K562 (cell line): ENCODE data around the gene UQCRC1. TPM values are rescaled to one million over a fixed set of nuclear protein-coding genes. Genes with fewer than 3 reads are reported as not detected.
A peak's percentile ranks its signal among the peaks of the same experiment; 100 is the strongest.

Experiments
- ATAC-seq: fragments of 200-7000 bp; cut with Tn5 transposase; 3 replicates; pipeline ENCODE4 v1.9.1; 2020; ENCODE audit warnings: moderate library complexity
- BruUV-seq: library from RNA; stranded (reverse); fragments of 400-500 nt; replicated peaks from 2 replicates; lab custom pipeline; 2021; lab: Mats Ljungman, UMichigan
- CTCF ChIA-PET: fragments of 300-600 bp; formaldehyde crosslinking; extraction: SDS; loops from one replicate; lab custom pipeline; 2021; ENCODE audit warnings: low intra/inter-chr PET ratio; lab: Yijun Ruan, JAX
- POLR2A ChIA-PET: fragments of 300-600, 350-650 bp; sonication (Branson Sonifier 250); formaldehyde crosslinking; extraction: SDS; loops from one replicate; lab custom pipeline; 2021; ENCODE audit warnings: antibody characterized with exemption, inconsistent platforms; lab: Yijun Ruan, JAX
- DNase-seq, 4 experiments: peaks; one replicate each; pipeline versions ENCODE4 v3.0.0 to v3.0.0-alpha.2; 2011 to 2018; ENCODE audit warnings: low spot score in 3 of 4, mixed read lengths in 3 of 4; ENCODE audit errors: extremely low read depth in 1 of 4
- FAIRE-seq: peaks from 2 replicates; lab custom pipeline; 2011; peaks lifted over from hg19 to GRCh38; lab: Jason Lieb, UNC
- H2AFZ ChIP-seq: 2 replicates; pipeline ENCODE4 v1.6.0; 2011; ENCODE audit warnings: low read depth, low read length, control low read depth, inconsistent platforms
- H3K27ac ChIP-seq: fragments of 200-600 bp; 3 replicates; pipeline ENCODE4 v1.8.0; 2011; ENCODE audit warnings: low read depth, mild to moderate bottlenecking, control low read depth, inconsistent platforms, low read length, moderate library complexity, mixed read lengths; ENCODE audit errors: extremely low read depth
- H3K27me3 ChIP-seq, 2 experiments: fragments of 300-600 bp in 1 of 2; 2 replicates in 1 of 2; 3 replicates in 1 of 2; pipeline versions ENCODE4 v1.6.0 to v1.8.0; 2011; ENCODE audit warnings: inconsistent platforms in 2 of 2, low read length in 2 of 2, mild to moderate bottlenecking in 1 of 2, mixed read lengths in 1 of 2, moderate library complexity in 1 of 2; ENCODE audit not compliant: control insufficient read depth in 2 of 2, insufficient read depth in 2 of 2
- H3K36me3 ChIP-seq: fragments of 300-600 bp; 3 replicates; pipeline ENCODE4 v1.8.0; 2011; ENCODE audit warnings: mild to moderate bottlenecking, low read length, inconsistent platforms; ENCODE audit not compliant: control insufficient read depth, insufficient read depth
- H3K4me1 ChIP-seq, 2 experiments: fragments of 200-600 bp in 1 of 2; replicated peaks in 1 of 2; 2 replicates in 1 of 2; 3 replicates in 1 of 2; pipeline versions ENCODE4 v1.5.1 to v1.8.0; 2011; ENCODE audit warnings: inconsistent platforms in 2 of 2, low read length in 2 of 2, mild to moderate bottlenecking in 1 of 2, mixed read lengths in 1 of 2, moderate library complexity in 1 of 2; ENCODE audit not compliant: control insufficient read depth in 2 of 2, insufficient read depth in 2 of 2
- H3K4me2 ChIP-seq: 2 replicates; pipeline ENCODE4 v1.6.1; 2011; ENCODE audit warnings: low read length, control low read depth, inconsistent platforms, mixed read lengths; ENCODE audit not compliant: insufficient read depth
- H3K4me3 ChIP-seq: fragments of 200-600 bp; sonication (generic), shearing (Covaris generic); 2 replicates; pipeline ENCODE4 v1.5.1; 2016; ENCODE audit warnings: control low read depth, inconsistent platforms
- H3K79me2 ChIP-seq: fragments of 200-600 bp; 3 replicates; pipeline ENCODE4 v1.8.0; 2011; ENCODE audit warnings: low read length, inconsistent platforms; ENCODE audit not compliant: control insufficient read depth, insufficient read depth
- H3K9ac ChIP-seq, 2 experiments: 2 replicates each; pipeline versions ENCODE4 v1.6.0 to v1.6.1; 2011; ENCODE audit warnings: low read depth in 2 of 2, low read length in 2 of 2, control low read depth in 1 of 2, inconsistent platforms in 1 of 2, mild to moderate bottlenecking in 1 of 2, mixed read lengths in 1 of 2; ENCODE audit not compliant: insufficient read depth in 1 of 2
- H3K9me1 ChIP-seq: one replicate; pipeline ENCODE4 v1.6.0; 2011; ENCODE audit warnings: inconsistent platforms, mild to moderate bottlenecking, low read length, moderate library complexity; ENCODE audit not compliant: control insufficient read depth, insufficient read depth
- H3K9me3 ChIP-seq: replicated peaks from 2 replicates; pipeline ENCODE4 v1.5.1; 2011; ENCODE audit warnings: low read depth, low read length, inconsistent platforms; ENCODE audit not compliant: control insufficient read depth, insufficient read depth
- H4K20me1 ChIP-seq: replicated peaks from 2 replicates; pipeline ENCODE4 v1.6.1; 2011; ENCODE audit warnings: low read length, inconsistent platforms, mixed read lengths; ENCODE audit not compliant: control insufficient read depth, insufficient read depth
- BHLHE40 ChIP-seq: IDR thresholded peaks from 2 replicates; pipeline ENCODE4 v1.6.1; 2011; ENCODE audit warnings: low read length, improper control_type of control experiment
- ELF1 ChIP-seq: fragments of 200-800 bp; sonication (Bioruptor generic); IDR thresholded peaks from 2 replicates; pipeline ENCODE4 v1.6.1; 2016; ENCODE audit warnings: missing genetic modification characterization, missing compliant biosample characterization
- EP400 ChIP-seq: fragments of 450-650 bp; IDR thresholded peaks from 2 replicates; pipeline ENCODE4 v1.6.1; 2017; ENCODE audit warnings: antibody characterized with exemption, mild to moderate bottlenecking, moderate library complexity
- ERF ChIP-seq: fragments of 450-650 bp; formaldehyde crosslinking; IDR thresholded peaks from 2 replicates; pipeline ENCODE4 v1.4.0; 2020; ENCODE audit warnings: mild to moderate bottlenecking, mixed read lengths
- ETV5 ChIP-seq: sonication (generic); formaldehyde crosslinking; IDR thresholded peaks from 2 replicates; pipeline ENCODE4 v1.4.0; 2020; ENCODE audit warnings: low read depth, mild to moderate bottlenecking, missing genetic modification reagents
- HMGN3 ChIP-seq: IDR thresholded peaks from 2 replicates; pipeline ENCODE4 v1.6.1; 2011; ENCODE audit warnings: borderline replicate concordance, low read depth, mild to moderate bottlenecking, mixed read lengths, low read length; ENCODE audit not compliant: insufficient read length; ENCODE audit errors: extremely low read depth
- KLF1 ChIP-seq: fragments of 450-650 bp; IDR thresholded peaks from 2 replicates; pipeline ENCODE4 v1.6.1; 2016; ENCODE audit warnings: missing genetic modification characterization, missing compliant biosample characterization
- MCM5 ChIP-seq: fragments of 450-650 bp; IDR thresholded peaks from 2 replicates; pipeline ENCODE4 v1.6.1; 2016; ENCODE audit warnings: low read depth
- NR2F6 ChIP-seq: fragments of 450-650 bp; formaldehyde crosslinking; IDR thresholded peaks from 2 replicates; pipeline ENCODE4 v1.4.0; 2020; ENCODE audit warnings: mild to moderate bottlenecking
- PBX2 ChIP-seq, 2 experiments: IDR thresholded peaks in 1 of 2; conservative IDR thresholded peaks in 1 of 2; 2 replicates each; pipeline ENCODE4 v1.6.1; 2016; ENCODE audit warnings: low read depth in 2 of 2, mild to moderate bottlenecking in 1 of 2, missing compliant biosample characterization in 1 of 2, missing genetic modification characterization in 1 of 2, moderate library complexity in 1 of 2
- SAFB ChIP-seq: fragments of 200-400 bp; formaldehyde crosslinking; IDR thresholded peaks from 2 replicates; pipeline ENCODE4 v1.6.1; 2017; ENCODE audit warnings: low read depth, low read length, borderline replicate concordance
- TBP ChIP-seq: optimal IDR thresholded peaks from 2 replicates; pipeline ENCODE3; 2011; ENCODE audit warnings: low read depth, low read length, improper control_type of control experiment
- THAP12 ChIP-seq: fragments of 250-450 bp; sonication (Bioruptor Pico); IDR thresholded peaks from 2 replicates; pipeline ENCODE4 v1.9.0; 2021; ENCODE audit warnings: mild to moderate bottlenecking, inconsistent platforms
- YY1 ChIP-seq, 3 experiments: IDR thresholded peaks; 2 replicates each; pipeline ENCODE4 v1.6.1; 2011; ENCODE audit warnings: low read length in 2 of 3, mild to moderate bottlenecking in 2 of 3, moderate library complexity in 2 of 3, borderline replicate concordance in 1 of 3, control low read depth in 1 of 3, low read depth in 1 of 3; ENCODE audit not compliant: insufficient read depth in 3 of 3, insufficient replicate concordance in 2 of 3, control insufficient read depth in 1 of 3, insufficient read length in 1 of 3; ENCODE audit errors: extremely low read depth in 1 of 3
- ZNF445 ChIP-seq: fragments of 250-450 bp; sonication (Bioruptor Pico); IDR thresholded peaks from 2 replicates; pipeline ENCODE4 v1.4.0; 2020; ENCODE audit warnings: low read depth, mild to moderate bottlenecking, moderate library complexity
- WGBS: fragments of 100-300 bp; shearing (Covaris generic); methylation state at CpG from one replicate; pipeline ENCODE4 v1.1.6; 2016; ENCODE audit warnings: low coverage, mixed read lengths; ENCODE audit not compliant: insufficient coverage; ENCODE audit errors: missing lambda C conversion rate; 5-methylcytosine and 5-hydroxymethylcytosine counted together
- in situ Hi-C: fragments of 300-500 bp; cut with MboI; formaldehyde crosslinking; loops from 4 replicates; pipeline ENCODE4 v1.15.0; 2018; ENCODE audit warnings: inconsistent platforms, mixed read lengths
- intact Hi-C: fragments of 100-400 bp; cut with micrococcal nuclease; formaldehyde crosslinking; loops from 2 replicates; pipeline ENCODE4 v1.14.2; 2022
- polyA plus RNA-seq, 8 experiments: library from polyadenylated mRNA; depleted of rRNA in 4 of 8; stranded (reverse) in 5 of 8; unstranded in 3 of 8; fragments of >200 nt; fragmentation: Nextera tagmentation in 2 of 8; fragmentation: Illumina TruSeq in 1 of 8; extraction: Ambion mirVana in 2 of 8; extraction: Trizol in 1 of 8; gene quantifications; 2 replicates each; pipeline versions ENCODE4 v1.2.1 to v1.2.3, GENCODE V29; 2011 to 2014; ENCODE audit warnings: inconsistent platforms in 1 of 8, missing spikeins in 1 of 8
- total RNA-seq, 7 experiments: library from RNA; depleted of rRNA in 6 of 7; stranded (reverse); fragments of >200 nt in 6 of 7; fragmentation: Illumina TruSeq in 2 of 7; extraction: Trizol in 2 of 7; gene quantifications; 2 replicates each; pipeline versions ENCODE4 v1.2.1 to v1.2.3, GENCODE V29; 2011 to 2021; ENCODE audit warnings: low replicate concordance in 1 of 7

UQCRC1 gene
- total and polyA plus RNA-seq, 9 of the 15 experiments (the other 6 are each of a cell fraction or from before 2014, with no cell fraction given) = 125 to 424 (median 268) TPM

GRCh38 chr3:48556796-48557626 is 52.4 kb downstream of the UQCRC1 start, which contains the start of gene PFKFB4:
Gene PFKFB4 (minus strand): TSS chr3:48556803. CDS start chr3:48556777, 26 bp downstream.
- peak within 1 kb of the TSS; percentile 61 for H3K4me3 ChIP-seq
- BruUV-seq = no TSS peak
- H3K4me1 ChIP-seq = peaks cover 49 to 66% of the 10 kb centered on the region in 2 experiments
- H3K27me3 ChIP-seq = no peaks in the 10 kb centered on the region
- DNase-seq = peak; percentile 90 to 97 (median 96)
- peaks cover 46% of the 10 kb centered on the region for H3K79me2 ChIP-seq
- peak; percentile 88 for ATAC-seq
- H3K9me1 ChIP-seq = peaks cover 9% of the 10 kb centered on the region
- 0 out of 2 replicates have a peak, but pooled peaks cover 6% of the 10 kb centered on the region for H4K20me1 ChIP-seq
- intact Hi-C loops (loop anchor here (5.0 to 10.0 kb wide), 2 partner anchors 80 to 282 kb away; partner anchors contain the start of gene SLC26A6), in situ Hi-C loops (loop anchor here (5.0 kb wide), 1 partner anchor 90 kb away; a partner anchor contains a TSS)
- peak within 1 kb of the TSS; percentile 71 to 85 for H3K9ac ChIP-seq
- H3K36me3 ChIP-seq = peaks cover 22% of the 10 kb centered on the region; the same call in 2 of the 3 replicates
- peak; percentile 99 for FAIRE-seq
- peak within 1 kb of the TSS; percentile 84 for H3K4me2 ChIP-seq
- no peaks in the 10 kb centered on the region for H3K9me3 ChIP-seq
- WGBS = 2% methylated on average over 37 of the region's 53 CpGs
- peak within 1 kb of the TSS; percentile 74 for H3K27ac ChIP-seq
- ChIA-PET POLR2A (interaction anchor here (0.5 to 1.2 kb wide), 5 partner anchors 41 to 283 kb away, joined by 3 to 4 read pairs (median 3); no protein-coding TSS in a partner anchor), CTCF (no interaction called here)
- peak within 1 kb of the TSS; percentile 89 for H2AFZ ChIP-seq
- TF ChIP-seq SAFB (peak; percentile 39; the same call in 1 of the 2 replicates), NR2F6 (no peak), BHLHE40 (peak; percentile 95), KLF1 (tag) (peak; percentile 98), TBP (peak; percentile 48), YY1 (IDR thresholded peaks at IDR 0.05; ENCODE audit: borderline replicate concordance in 1 of 3, control insufficient read depth in 1 of 3, extremely low read depth in 1 of 3, insufficient read depth in 3 of 3, insufficient read length in 1 of 3, insufficient replicate concordance in 2 of 3, low read depth in 1 of 3, low read length in 2 of 3) (peak in 1 of 3 experiments; percentile 10), MCM5 (no peak), ZNF445 (CRISPR knock-in tag) (no peak), ERF (CRISPR knock-in tag) (no peak), EP400 (peak; percentile 21; the same call in 1 of the 2 replicates), ETV5 (peak; percentile 63; the same call in 1 of the 2 replicates), ELF1 (tag) (no peak), HMGN3 (peak; percentile 58), THAP12 (CRISPR knock-in tag) (peak; percentile 59; the same call in 1 of the 2 replicates), PBX2 (CRISPR knock-in tag; IDR thresholded peaks at IDR 0.05; ENCODE audit: low read depth) (no peak), PBX2 (tag; conservative IDR thresholded peaks at IDR 0.05; ENCODE audit: low read depth) (peak; percentile 58; the same call in 1 of the 2 replicates)
